SK-N-MC (cell line): ENCODE data around the gene METTL4.

ENCODE experiments used
- EZH2 ChIP-seq: fragments of 200-600 bp; sonication (generic); IDR thresholded peaks from one replicate; pipeline ENCODE4 v1.6.1; 2017; ENCODE audit warnings: antibody characterized with exemption
- POLR2AphosphoS5 ChIP-seq: IDR thresholded peaks from 2 replicates; pipeline ENCODE4 v1.6.1; 2012; ENCODE audit warnings: mild to moderate bottlenecking, low read depth, low read length, borderline replicate concordance

- TF ChIP-seq POLR2AphosphoS5 (no peak), EZH2 (no peak)
These were observed 59.9 kb downstream of the METTL4 start for GRCh38 chr18:2511451-2511850.
